Measurements from ENCODE around the gene ZNHIT2. TPM values are rescaled to one million over a fixed set of nuclear protein-coding genes. Genes with fewer than 3 reads are reported as not detected.

The ZNHIT2 gene
- polyA plus RNA-seq, 3 donors = 4.6 to 6.0 (median 5.0) TPM

DNA sequence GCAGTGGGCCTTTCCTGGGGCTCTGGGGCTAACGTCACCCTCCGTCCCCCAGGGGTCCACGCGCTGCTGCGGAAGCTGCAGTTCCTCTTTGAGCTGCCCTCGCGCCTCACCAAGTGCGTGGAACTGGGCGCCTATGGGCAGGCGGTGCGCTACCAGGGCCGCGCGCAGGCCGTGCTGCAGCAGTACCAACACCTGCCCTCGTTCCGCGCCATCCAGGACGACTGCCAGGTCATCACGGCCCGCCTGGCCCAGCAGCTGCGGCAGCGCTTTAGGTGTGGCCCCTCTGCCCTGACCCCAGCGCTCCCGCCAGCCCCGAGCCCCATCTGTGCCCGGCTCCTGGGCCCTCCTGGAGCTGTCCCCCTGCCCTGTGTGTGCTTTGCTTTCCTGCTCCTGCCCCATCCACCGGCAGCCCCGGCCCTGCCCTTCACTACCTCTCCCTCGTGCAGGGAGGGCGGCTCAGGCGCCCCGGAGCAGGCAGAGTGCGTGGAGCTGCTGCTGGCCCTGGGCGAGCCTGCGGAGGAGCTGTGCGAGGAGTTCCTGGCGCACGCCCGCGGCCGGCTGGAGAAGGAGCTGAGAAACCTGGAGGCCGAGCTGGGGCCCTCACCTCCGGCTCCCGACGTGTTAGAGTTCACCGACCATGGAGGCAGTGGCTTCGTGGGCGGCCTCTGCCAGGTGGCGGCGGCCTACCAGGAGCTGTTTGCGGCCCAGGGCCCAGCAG is 9.6 kb downstream of the ZNHIT2 start:
- DNase-seq (ENCODE audit: low read depth in 3 of 3, low spot score in 2 of 3) = no peak

DNA sequence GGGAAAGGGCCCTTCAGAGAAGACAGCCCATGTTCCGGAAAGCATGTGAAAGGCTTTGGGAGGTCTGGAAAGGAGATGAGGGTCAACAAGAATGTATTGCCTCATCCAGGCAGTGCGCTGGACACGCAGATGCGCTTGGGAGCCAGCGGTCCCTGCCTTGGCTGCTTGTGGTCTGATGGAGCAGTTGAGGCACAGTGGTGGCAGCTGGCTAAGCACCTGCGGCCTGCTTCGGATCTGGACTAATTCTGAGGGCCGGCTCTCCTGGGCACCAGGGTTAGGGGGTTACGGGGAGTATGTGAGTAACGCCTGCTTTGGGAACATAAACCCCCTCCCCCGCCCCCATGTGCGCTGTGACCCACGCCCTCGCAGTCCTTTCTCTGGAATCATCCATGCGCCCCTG is 10.4 kb downstream of the ZNHIT2 start:
- no peak for DNase-seq (ENCODE audit: low read depth in 3 of 3, low spot score in 2 of 3)

DNA sequence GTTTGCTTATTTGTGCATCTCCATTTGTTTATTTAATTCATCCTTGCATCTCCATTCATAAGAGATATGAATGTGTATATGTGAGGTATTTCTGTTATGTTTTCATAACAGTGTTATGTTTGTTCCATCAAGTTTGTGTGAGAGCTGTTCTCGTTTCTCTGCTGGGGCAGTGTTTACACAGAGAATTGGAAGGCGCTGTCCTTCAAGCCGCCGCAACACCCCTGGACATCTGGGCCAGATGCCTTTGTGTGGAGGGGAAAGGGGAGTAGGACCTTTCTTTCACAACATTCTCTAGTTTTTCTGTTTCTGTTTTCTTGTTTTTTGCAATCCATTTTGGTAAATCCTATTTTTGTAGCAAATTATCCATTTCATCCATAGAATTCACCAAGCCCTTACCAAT is 12.9 kb downstream of the ZNHIT2 start:
- DNase-seq (ENCODE audit: low read depth in 3 of 3, low spot score in 2 of 3) = no peak

DNA sequence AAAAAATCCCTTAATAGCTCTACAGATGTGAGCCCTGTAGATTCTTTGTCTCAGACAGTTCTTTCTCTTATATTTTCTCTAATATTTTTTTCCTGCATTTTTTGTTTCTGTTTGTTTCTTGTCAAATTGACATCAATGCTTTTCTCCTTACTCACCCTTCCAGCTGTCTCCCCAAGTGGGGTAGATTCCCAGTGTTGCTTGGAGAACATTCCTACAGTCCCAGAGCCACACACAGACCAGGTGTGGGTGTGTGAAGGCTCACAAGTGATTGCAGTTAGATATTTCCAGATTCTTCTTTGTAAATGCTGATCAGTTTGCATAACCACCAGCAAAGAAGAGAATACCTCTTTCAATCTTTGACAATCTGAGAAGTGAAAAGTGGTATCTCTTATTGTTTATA is 14.0 kb downstream of the ZNHIT2 start:
- no peak for DNase-seq (ENCODE audit: low read depth in 3 of 3, low spot score in 2 of 3)

DNA sequence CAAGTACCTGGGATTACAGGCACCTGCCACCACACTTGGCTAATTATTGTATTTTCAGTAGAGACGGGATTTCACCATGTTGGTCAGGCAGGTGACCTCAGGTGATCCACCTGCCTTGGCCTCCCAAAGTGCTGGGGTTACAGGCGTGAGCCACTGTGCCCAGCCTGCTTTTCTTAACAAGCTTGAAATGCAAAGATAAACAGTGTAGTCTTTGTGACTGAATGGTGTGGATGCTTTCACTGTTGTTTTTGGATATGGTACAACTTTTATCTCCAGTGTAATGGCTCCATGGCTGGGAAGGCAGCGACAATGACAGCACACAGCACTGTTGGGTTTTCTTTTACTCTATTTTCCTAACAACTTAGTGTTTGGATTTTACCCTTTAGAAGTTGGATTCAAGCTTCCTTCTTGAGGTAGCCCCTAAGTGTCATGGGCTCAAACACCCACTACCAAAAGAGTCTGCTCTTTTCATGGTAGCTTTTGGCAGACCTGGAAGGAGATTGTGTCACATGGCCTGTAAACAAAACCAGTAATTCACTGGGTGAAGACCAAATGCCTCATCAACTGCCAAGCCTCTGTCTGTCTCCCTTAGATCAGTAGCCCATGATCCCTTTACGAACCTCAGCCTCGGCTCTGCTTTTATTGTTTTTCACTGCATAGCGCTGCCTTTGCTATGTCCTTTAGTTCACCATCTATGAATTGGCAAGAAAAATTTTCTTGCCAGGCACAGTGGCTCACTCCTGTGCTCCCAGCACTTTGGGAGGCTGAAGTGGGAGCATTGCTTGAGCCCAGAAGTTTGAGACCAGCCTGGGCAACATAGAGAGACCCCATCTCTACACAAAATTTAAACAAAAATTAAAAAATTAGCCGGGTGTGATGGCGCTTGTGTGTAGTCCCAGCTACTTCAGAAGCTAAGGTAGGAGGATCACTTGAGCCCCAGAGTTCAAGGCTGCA is 15.1 kb downstream of the ZNHIT2 start:
- DNase-seq (ENCODE audit: low read depth in 3 of 3, low spot score in 2 of 3) = no peak

DNA sequence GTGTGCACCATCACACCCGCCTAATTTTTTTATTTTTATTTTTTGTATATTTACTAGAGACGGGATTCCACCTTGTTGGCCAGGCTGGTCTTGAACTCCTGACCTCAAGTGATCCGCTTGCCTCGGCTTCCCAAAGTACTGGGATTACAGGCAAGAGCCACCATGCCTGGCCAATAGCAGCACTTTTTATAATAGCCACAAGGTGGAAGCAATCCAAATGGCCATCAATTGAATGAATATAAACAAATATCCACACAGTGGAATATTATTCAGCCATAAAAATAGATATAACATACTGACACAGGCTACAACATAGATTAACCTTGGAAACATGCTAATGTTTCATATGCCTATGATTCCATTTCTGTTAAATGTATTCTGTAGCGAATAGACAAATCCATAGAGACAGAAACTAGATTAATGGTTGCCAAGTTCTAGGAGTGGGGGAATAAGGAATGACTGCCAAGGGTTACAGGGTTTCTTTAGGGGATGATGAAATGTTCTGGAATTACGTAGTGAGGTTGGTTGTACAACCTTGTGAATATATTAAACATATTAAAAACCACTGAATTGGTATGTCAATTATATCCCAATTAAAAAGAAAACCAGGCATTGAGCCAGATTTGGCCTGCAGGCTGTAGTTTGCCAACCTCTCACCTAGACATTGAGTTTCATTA is 16.7 kb downstream of the ZNHIT2 start:
- DNase-seq (ENCODE audit: low read depth in 3 of 3, low spot score in 2 of 3) = no peak

DNA sequence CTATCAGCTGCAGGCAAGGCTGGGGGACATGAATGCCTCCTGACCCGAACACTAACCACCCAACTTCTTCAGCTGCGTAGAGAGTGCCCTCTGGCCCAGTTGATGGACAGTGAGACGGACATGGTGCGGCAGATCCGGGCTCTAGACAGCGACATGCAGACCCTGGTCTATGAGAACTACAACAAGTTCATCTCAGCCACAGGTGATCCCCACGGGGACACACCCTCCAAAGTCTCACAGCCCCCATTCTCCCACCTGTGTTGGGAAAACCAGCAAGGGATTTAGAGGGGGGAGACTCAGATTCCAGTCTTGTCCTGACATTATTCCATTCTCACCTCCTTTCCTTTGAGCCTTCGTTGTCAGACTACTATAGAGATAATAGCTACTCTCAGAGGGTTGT is 20.6 kb downstream of the ZNHIT2 start:
- DNase-seq (ENCODE audit: low read depth in 3 of 3, low spot score in 2 of 3) = no peak

DNA sequence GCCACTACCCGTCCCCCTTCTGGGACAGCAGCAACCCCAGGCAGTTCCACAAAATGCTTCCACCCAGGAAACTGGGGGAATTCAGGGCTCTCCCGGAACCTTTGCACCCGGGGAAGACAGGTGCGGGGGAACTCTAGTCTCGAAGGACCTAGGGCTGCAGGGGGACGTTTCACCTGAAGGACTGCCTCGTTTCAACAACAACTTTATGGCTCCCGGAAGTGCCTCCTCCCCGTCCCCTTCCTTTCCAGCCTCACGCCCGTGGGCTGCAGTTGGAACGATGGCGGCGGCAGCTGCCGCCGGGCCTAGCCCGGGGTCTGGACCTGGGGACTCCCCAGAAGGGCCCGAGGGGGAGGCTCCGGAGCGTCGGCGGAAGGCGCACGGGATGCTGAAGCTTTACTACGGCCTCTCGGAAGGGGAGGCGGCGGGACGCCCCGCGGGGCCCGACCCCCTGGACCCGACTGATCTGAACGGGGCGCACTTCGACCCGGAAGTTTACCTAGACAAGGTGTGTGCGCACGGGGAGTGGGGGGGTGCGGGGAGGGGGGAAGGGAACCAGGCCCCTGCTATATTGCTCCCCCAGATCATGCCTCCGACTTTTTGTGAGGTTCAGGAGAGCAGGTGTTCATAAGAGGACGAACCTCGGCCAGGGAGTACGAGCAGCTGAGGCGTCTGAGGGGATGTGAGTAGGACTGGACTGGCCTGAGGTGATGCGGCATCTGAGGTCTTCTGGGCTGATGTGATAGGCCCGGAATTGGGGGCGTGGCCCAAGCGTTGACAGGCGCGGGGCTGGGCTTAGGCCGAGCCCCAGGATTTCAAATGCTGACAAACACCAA is 21.3 kb downstream of the ZNHIT2 start, which contains the start of gene VPS51:
Gene VPS51, plus strand, starts transcription at position 241 of the 833 bp plus-strand sequence. Its CDS starts 37 bp downstream, at position 278.
- DNase-seq (ENCODE audit: low read depth in 3 of 3, low spot score in 2 of 3) = peak; percentile 84

DNA sequence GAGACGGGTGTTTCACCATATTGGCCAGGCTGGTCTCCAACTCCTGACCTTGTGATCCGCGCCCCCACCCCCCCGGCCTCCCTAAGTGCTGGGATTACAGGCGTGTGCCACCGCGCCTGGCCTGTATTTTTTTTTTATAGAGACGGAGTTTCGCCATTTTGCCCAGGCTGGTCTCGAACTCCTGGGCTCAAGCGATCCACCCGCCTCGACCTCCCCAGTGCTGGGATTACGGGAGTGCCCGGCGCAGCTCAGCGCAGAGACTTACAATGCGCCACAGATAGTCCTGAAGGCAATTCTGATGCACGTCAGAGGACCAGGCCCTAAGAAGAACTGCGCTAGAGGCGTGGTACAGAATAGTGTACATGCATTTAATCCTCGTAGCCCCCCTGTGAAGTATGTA is 22.1 kb downstream of the ZNHIT2 start:
- no peak for DNase-seq (ENCODE audit: low read depth in 3 of 3, low spot score in 2 of 3)

DNA sequence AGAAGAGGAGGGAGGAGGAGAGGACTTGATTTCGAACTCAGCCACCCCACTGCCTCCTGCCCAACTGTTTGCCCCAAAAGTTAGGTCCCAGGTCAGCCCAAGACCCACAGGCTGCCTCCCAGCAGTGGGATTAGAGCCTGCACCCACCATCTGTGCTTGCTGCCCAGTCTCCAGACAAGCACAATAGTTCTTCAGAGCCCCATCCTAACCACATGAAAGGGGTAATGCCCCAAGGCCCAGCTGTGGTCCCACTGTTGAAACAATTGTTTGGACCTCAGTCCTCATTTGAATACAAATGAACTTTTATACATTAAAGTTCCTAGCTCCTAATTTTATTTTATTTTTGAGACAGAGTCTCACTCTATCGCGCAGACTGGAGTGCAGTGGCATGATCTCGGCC is 26.9 kb downstream of the ZNHIT2 start:
- no peak for DNase-seq (ENCODE audit: low read depth in 3 of 3, low spot score in 2 of 3)

DNA sequence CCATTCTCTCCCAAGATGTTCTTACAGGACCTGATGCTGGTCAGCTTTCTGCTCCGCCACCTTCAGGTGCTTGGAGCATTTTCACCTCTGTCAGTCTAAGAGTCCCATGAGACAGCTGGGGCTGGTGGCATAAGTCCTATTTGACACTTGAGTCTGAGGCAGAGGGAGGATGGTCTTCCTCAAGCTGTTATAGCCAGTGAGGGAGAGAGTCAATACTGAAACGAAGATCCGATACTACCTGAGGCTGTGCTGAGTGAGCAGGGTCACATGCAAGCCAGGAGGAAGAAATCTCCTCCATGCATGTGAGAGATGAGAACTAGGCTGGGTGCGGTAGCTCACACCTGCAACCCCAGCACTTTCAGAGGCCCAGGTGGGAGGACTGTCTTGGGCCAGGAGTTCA is 27.9 kb downstream of the ZNHIT2 start:
- DNase-seq (ENCODE audit: low read depth in 3 of 3, low spot score in 2 of 3) = no peak

DNA sequence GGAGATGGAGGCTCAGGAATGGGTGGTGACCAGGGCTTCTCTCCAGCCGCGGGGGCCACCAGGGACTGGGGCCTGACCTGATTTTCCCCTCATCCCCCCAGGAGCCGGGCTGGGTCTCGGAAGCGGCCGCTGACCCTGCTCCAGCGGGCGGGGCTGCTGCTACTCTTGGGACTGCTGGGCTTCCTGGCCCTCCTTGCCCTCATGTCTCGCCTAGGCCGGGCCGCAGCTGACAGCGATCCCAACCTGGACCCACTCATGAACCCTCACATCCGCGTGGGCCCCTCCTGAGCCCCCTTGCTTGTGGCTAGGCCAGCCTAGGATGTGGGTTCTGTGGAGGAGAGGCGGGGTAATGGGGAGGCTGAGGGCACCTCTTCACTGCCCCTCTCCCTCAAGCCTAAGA is 29.7 kb downstream of the ZNHIT2 start:
- DNase-seq (ENCODE audit: low read depth in 3 of 3, low spot score in 2 of 3) = no peak

DNA sequence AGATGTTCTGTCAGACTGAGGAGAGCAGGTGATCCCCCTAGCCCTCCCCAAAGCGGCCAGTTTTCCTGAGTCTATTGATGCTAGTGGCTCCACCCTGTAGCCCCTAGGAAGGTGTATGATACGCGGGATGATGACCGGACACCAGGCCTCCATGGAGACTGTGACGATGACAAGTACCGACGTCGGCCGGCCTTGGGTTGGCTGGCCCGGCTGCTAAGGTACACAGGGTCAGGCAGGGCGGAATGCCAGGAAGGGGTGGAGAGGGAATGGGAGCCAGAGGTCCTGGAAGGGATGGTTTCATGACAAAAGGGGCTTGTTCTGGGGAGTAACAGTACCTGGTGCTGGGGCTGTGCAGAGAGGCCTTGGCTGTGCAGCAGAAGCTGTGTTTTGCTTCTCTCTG is 30.3 kb downstream of the ZNHIT2 start:
- no peak for DNase-seq (ENCODE audit: low read depth in 3 of 3, low spot score in 2 of 3)

DNA sequence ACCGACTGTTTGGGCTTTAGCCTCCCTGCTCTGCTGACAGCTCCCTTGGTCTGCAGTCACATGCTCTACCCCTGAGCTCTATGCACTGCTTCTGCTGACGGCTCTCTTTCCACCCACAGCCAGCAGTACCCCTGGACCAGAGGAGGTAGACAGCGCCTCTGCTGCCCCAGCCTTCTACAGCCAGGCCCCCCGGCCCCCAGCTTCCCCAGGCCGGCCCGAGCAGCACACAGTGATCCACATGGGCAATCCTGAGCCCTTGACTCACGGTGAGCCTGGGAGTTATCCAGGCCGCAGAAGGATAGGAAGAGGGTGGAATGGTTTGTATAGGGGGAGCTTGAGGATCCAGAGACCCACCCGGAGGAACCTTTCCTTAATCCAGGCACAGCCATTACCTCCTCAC is 30.7 kb downstream of the ZNHIT2 start:
- no peak for DNase-seq (ENCODE audit: low read depth in 3 of 3, low spot score in 2 of 3)

DNA sequence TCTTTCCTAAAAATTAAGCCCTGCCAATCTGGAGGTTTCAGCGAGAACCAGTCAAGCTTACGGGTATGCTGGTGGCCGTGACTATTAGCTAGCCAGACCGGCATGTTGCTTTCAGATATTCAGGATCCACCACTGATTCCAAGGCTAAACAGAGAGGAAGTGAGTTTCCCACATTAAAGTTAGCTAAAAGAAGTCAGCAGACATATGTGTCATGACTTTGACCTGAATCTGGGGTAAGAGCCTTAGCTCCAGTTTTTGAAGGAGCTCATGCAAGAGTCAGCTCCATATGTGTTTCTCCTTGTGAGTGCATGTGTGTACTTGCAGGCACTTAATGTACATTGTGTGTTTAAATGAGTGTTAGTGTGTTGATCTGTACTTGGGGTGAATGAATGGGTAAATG is 32.1 kb downstream of the ZNHIT2 start:
- no peak for DNase-seq (ENCODE audit: low read depth in 3 of 3, low spot score in 2 of 3)

DNA sequence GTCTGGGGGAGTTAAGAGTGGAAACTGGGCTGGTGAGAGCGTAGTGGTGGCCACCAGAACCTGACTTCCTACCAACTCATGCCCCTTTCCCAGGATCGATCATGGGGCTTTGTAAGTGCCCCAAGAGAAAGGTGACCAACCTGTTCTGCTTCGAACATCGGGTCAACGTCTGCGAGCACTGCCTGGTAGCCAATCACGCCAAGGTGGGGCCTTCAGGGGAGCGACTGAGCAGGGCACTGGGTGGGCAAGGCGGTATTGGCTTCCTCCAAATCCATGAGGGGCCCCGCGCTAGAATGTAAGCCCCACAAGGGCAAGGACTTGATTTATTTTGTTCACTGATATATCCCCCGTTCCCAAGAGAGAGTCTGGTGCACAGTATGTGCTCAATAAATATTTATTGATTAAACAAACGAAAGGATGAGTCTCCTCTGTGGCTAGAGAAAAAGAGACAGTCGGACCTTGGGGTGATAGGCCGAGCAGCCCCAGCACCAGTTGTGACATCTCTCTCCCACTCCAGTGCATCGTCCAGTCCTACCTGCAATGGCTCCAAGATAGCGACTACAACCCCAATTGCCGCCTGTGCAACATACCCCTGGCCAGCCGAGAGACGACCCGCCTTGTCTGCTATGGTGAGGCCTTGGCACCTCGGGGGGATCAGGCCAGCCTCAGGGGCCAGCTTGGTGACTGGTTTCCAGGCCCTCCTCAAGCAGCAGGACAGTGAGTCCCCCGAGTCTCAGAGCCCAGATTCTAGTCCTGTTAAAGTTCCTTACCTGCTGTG is 32.7 kb downstream of the ZNHIT2 start:
- DNase-seq (ENCODE audit: low read depth in 3 of 3, low spot score in 2 of 3) = no peak

DNA sequence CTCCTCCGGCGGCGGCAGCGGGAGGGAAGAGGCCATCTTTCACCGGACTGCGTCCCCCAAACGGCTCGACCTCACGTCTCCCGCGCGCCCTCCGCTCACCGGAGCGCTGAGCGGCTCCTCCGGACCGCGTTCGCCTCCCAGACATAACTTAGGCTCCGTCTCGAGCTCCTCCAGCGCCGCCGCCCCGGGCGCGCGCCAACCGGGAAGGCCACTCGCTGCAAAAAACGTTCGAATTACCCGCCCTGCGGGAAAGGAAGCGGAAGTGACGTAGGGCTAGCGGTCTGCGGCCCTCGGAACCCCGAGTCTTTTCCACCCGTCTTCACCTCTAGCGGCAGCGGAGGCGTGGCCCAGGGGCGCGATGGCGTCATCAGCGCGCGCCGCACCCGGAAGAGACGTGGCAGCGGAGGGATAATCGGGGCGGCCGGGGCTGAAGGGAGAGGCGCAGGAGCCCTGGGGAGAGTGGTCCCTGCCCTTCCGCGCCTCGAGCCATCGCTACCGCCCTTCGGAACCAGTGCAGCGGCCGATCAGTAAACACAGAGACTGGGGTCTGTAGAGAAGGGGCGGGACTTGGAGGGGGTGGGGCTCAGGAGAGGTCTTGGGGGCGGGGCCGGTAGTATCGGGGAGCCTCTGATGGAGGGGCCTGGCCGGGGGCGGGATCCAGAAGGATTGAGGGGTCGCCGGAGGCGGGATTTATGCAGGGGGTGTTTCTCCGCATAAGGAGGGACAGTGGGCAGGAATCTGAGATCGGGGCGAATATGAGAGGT is 33.5 kb downstream of the ZNHIT2 start, which contains the start of the genes CDCA5 and ZFPL1:
Gene CDCA5, minus strand, starts transcription at position 207 of the 764 bp plus-strand sequence. Its CDS starts 62 bp downstream, at position 145.
Gene ZFPL1, plus strand, starts transcription at position 389 of the 764 bp plus-strand sequence. CDS start 477 bp downstream, outside the sequence.
- peak; percentile 80 to 89 (median 87) for DNase-seq (ENCODE audit: low read depth in 3 of 3, low spot score in 2 of 3)

DNA sequence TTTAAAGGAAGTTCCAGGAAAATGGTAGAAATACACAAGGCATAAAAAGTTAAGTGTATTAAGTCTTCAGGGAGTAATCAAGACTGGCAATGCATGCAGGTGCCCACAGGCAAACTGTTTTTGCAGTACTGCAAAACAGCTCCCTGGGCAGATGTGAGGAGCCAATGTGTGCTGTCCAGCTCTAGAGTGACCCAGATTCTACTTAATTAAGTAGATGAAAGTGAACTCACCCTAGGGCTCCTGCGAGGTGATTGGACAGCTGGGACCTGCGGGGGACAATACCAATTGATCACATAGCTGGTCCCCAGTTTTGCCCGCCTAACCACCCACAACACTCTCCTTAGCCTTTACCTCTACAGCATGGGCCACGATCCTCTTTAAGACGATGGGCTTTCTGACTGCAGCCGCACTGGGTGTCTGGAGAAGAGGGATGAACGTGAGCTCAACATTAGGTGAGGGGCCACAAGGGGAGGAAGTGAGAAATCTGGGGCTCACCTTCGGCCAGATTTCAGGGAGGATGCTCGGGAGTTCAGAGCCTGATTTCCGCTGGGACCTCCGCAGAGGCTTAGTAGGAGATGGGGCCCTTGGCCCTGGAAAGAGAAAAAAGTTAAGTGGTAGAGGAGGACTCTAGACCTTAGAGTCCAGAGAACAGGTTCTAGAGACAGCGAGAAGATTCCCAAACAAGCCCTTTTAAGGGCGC is 34.2 kb downstream of the ZNHIT2 start:
- no peak for DNase-seq (ENCODE audit: low read depth in 3 of 3, low spot score in 2 of 3)

Measured in right renal cortex interstitium (tissue), 3 donors.